ENCODE measurements around the gene PANX2. TPM values are rescaled to one million over a fixed set of nuclear protein-coding genes. Genes with fewer than 3 reads are reported as not detected.

PANX2 gene
- total and polyA plus RNA-seq, 2 experiments from 2014 or later = 2.8 to 5.1 TPM

DNA sequence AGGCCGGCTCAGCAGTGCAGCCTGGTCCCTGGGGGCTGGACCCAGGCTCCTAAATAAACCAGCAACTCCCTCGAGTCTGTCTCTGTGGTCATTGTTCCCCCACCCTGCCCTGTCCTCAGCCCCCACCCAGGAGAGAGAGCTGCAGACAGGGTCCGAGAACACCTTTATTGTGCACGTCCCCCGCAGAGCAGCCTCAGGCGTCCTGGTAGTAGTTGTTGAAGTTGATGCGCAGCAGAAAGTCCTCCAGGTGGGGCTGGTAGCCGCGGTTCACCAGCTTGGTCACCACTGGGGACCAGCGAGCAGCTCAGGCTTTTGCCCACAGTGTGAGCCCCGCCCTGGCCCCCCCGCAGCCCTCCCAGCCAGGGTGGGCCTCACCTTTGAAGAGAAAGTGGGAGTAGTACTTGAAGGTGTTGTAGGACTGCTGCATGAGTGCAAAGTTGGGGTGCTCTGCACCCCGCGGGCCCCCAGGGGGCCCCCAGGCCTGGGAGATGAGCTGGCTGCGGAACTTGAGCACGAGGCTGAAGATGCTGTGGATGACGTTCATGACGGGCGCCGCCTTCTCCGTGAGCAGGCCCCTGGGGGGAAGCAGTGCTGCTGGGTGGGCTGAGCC lies 47.1 kb downstream of the PANX2 start:
- Mint-ChIP-seq H3K36me3 (ENCODE audit: low read depth) (peaks cover 65% of the 10 kb centered on the region), H3K9me3 (no peaks in the 10 kb centered on the region), H3K4me1 (peaks cover 2% of the 10 kb centered on the region; the same call in 2 of the 3 replicates), H3K4me3 (no peak overlapping the region), H3K27ac (no peak overlapping the region), H3K27me3 (ENCODE audit: insufficient read depth, low read depth, poor library complexity) (peaks cover 1% of the 10 kb centered on the region)
- TF ChIP-seq, protein P1, sequence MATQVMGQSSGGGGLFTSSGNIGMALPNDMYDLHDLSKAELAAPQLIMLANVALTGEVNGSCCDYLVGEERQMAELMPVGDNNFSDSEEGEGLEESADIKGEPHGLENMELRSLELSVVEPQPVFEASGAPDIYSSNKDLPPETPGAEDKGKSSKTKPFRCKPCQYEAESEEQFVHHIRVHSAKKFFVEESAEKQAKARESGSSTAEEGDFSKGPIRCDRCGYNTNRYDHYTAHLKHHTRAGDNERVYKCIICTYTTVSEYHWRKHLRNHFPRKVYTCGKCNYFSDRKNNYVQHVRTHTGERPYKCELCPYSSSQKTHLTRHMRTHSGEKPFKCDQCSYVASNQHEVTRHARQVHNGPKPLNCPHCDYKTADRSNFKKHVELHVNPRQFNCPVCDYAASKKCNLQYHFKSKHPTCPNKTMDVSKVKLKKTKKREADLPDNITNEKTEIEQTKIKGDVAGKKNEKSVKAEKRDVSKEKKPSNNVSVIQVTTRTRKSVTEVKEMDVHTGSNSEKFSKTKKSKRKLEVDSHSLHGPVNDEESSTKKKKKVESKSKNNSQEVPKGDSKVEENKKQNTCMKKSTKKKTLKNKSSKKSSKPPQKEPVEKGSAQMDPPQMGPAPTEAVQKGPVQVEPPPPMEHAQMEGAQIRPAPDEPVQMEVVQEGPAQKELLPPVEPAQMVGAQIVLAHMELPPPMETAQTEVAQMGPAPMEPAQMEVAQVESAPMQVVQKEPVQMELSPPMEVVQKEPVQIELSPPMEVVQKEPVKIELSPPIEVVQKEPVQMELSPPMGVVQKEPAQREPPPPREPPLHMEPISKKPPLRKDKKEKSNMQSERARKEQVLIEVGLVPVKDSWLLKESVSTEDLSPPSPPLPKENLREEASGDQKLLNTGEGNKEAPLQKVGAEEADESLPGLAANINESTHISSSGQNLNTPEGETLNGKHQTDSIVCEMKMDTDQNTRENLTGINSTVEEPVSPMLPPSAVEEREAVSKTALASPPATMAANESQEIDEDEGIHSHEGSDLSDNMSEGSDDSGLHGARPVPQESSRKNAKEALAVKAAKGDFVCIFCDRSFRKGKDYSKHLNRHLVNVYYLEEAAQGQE (IDR thresholded peaks at IDR 0.05; ENCODE audit: unreplicated experiment) = no peak
- TF ChIP-seq EZH2 (IDR thresholded peaks at IDR 0.05; ENCODE audit: low read depth, unreplicated experiment) (no peak), ZNF331 (CRISPR knock-in tag; IDR thresholded peaks at IDR 0.05; ENCODE audit: low read depth) (no peak), STAT1 (IDR thresholded peaks at IDR 0.05; ENCODE audit: unreplicated experiment) (no peak), CREB1 (CRISPR knock-in tag; IDR thresholded peaks at IDR 0.05; ENCODE audit: low read depth) (no peak), POLR2AphosphoS5 (IDR thresholded peaks at IDR 0.05; ENCODE audit: low read depth) (no peak; the same call in 1 of the 2 replicates)
- TF ChIP-seq, protein P2, sequence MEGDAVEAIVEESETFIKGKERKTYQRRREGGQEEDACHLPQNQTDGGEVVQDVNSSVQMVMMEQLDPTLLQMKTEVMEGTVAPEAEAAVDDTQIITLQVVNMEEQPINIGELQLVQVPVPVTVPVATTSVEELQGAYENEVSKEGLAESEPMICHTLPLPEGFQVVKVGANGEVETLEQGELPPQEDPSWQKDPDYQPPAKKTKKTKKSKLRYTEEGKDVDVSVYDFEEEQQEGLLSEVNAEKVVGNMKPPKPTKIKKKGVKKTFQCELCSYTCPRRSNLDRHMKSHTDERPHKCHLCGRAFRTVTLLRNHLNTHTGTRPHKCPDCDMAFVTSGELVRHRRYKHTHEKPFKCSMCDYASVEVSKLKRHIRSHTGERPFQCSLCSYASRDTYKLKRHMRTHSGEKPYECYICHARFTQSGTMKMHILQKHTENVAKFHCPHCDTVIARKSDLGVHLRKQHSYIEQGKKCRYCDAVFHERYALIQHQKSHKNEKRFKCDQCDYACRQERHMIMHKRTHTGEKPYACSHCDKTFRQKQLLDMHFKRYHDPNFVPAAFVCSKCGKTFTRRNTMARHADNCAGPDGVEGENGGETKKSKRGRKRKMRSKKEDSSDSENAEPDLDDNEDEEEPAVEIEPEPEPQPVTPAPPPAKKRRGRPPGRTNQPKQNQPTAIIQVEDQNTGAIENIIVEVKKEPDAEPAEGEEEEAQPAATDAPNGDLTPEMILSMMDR (conservative IDR thresholded peaks at IDR 0.05; ENCODE audit: low read depth in 2 of 2) = no peak
- TF ChIP-seq, protein P3, sequence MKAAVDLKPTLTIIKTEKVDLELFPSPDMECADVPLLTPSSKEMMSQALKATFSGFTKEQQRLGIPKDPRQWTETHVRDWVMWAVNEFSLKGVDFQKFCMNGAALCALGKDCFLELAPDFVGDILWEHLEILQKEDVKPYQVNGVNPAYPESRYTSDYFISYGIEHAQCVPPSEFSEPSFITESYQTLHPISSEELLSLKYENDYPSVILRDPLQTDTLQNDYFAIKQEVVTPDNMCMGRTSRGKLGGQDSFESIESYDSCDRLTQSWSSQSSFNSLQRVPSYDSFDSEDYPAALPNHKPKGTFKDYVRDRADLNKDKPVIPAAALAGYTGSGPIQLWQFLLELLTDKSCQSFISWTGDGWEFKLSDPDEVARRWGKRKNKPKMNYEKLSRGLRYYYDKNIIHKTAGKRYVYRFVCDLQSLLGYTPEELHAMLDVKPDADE (IDR thresholded peaks at IDR 0.05) = no peak
- TF ChIP-seq, protein P4, sequence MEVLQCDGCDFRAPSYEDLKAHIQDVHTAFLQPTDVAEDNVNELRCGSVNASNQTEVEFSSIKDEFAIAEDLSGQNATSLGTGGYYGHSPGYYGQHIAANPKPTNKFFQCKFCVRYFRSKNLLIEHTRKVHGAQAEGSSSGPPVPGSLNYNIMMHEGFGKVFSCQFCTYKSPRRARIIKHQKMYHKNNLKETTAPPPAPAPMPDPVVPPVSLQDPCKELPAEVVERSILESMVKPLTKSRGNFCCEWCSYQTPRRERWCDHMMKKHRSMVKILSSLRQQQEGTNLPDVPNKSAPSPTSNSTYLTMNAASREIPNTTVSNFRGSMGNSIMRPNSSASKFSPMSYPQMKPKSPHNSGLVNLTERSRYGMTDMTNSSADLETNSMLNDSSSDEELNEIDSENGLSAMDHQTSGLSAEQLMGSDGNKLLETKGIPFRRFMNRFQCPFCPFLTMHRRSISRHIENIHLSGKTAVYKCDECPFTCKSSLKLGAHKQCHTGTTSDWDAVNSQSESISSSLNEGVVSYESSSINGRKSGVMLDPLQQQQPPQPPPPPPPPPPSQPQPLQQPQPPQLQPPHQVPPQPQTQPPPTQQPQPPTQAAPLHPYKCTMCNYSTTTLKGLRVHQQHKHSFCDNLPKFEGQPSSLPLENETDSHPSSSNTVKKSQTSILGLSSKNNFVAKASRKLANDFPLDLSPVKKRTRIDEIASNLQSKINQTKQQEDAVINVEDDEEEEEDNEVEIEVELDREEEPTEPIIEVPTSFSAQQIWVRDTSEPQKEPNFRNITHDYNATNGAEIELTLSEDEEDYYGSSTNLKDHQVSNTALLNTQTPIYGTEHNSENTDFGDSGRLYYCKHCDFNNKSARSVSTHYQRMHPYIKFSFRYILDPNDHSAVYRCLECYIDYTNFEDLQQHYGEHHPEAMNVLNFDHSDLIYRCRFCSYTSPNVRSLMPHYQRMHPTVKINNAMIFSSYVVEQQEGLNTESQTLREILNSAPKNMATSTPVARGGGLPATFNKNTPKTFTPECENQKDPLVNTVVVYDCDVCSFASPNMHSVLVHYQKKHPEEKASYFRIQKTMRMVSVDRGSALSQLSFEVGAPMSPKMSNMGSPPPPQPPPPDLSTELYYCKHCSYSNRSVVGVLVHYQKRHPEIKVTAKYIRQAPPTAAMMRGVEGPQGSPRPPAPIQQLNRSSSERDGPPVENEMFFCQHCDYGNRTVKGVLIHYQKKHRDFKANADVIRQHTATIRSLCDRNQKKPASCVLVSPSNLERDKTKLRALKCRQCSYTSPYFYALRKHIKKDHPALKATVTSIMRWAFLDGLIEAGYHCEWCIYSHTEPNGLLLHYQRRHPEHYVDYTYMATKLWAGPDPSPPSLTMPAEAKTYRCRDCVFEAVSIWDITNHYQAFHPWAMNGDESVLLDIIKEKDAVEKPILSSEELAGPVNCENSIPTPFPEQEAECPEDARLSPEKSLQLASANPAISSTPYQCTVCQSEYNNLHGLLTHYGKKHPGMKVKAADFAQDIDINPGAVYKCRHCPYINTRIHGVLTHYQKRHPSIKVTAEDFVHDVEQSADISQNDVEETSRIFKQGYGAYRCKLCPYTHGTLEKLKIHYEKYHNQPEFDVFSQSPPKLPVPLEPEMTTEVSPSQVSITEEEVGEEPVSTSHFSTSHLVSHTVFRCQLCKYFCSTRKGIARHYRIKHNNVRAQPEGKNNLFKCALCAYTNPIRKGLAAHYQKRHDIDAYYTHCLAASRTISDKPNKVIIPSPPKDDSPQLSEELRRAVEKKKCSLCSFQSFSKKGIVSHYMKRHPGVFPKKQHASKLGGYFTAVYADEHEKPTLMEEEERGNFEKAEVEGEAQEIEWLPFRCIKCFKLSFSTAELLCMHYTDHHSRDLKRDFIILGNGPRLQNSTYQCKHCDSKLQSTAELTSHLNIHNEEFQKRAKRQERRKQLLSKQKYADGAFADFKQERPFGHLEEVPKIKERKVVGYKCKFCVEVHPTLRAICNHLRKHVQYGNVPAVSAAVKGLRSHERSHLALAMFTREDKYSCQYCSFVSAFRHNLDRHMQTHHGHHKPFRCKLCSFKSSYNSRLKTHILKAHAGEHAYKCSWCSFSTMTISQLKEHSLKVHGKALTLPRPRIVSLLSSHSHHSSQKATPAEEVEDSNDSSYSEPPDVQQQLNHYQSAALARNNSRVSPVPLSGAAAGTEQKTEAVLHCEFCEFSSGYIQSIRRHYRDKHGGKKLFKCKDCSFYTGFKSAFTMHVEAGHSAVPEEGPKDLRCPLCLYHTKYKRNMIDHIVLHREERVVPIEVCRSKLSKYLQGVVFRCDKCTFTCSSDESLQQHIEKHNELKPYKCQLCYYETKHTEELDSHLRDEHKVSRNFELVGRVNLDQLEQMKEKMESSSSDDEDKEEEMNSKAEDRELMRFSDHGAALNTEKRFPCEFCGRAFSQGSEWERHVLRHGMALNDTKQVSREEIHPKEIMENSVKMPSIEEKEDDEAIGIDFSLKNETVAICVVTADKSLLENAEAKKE (CRISPR knock-in tag; IDR thresholded peaks at IDR 0.05) = no peak
- no peak overlapping the region for H3K27ac ChIP-seq (ENCODE audit: low read depth)
- DNase-seq (ENCODE audit: low spot score) = no peak
- H4K20me1 ChIP-seq (replicated peaks; ENCODE audit: insufficient read depth) = peaks cover 13% of the 10 kb centered on the region
- no peaks in the 10 kb centered on the region for H3F3A ChIP-seq (replicated peaks; ENCODE audit: low read depth)
- no peak overlapping the region for H3K4me2 ChIP-seq
- no peaks in the 10 kb centered on the region for H3K9me2 ChIP-seq (ENCODE audit: insufficient read depth)
- H2AFZ ChIP-seq = no peak overlapping the region
- H3K4me3 ChIP-seq = no peak overlapping the region
- no peak for ATAC-seq
- no peaks in the 10 kb centered on the region for H3K36me3 ChIP-seq (ENCODE audit: insufficient read depth)
- no peaks in the 10 kb centered on the region; the same call in 1 of the 2 replicates for H3K4me1 ChIP-seq (ENCODE audit: insufficient read depth)
- peaks cover 5% of the 10 kb centered on the region; the same call in 1 of the 2 replicates for H3K79me2 ChIP-seq (replicated peaks; ENCODE audit: insufficient read depth)
- H3K27me3 ChIP-seq (ENCODE audit: insufficient read depth) = no peaks in the 10 kb centered on the region
